Type B pancreatic cell (in vitro differentiated cells): ENCODE data around the gene DGKE. TPM values are rescaled to one million over a fixed set of nuclear protein-coding genes. Genes with fewer than 3 reads are reported as not detected.

Experiments
- DNase-seq: peaks from one replicate; pipeline ENCODE4 v3.0.0; 2021; ENCODE audit warnings: mixed read lengths; ENCODE audit not compliant: unreplicated experiment; ENCODE audit errors: extremely low spot score
- H3K27ac Mint-ChIP-seq: 2 replicates; pipeline ENCODE4 v1.8.0; 2021; ENCODE audit warnings: mild to moderate bottlenecking, mixed read lengths
- H3K27me3 Mint-ChIP-seq: 2 replicates; pipeline ENCODE4 v1.8.0; 2021; ENCODE audit warnings: mixed read lengths
- H3K36me3 Mint-ChIP-seq: 2 replicates; pipeline ENCODE4 v1.8.0; 2021; ENCODE audit warnings: mixed read lengths
- H3K4me1 Mint-ChIP-seq: one replicate; pipeline ENCODE4 v1.8.0; 2021; ENCODE audit warnings: mixed read lengths; ENCODE audit not compliant: unreplicated experiment
- H3K4me3 Mint-ChIP-seq: 2 replicates; pipeline ENCODE4 v1.8.0; 2021; ENCODE audit warnings: mild to moderate bottlenecking, mixed read lengths
- H3K9me3 Mint-ChIP-seq: 2 replicates; pipeline ENCODE4 v1.8.0; 2021; ENCODE audit warnings: mixed read lengths
- CTCF ChIP-seq: fragments of 200-600 bp; sonication (generic); conservative IDR thresholded peaks from 2 replicates; pipeline ENCODE4 v1.5.0; 2021; ENCODE audit warnings: antibody characterized with exemption, mild to moderate bottlenecking
- total RNA-seq: library from RNA; stranded (reverse); gene quantifications from 2 replicates; pipeline ENCODE4 v1.2.1, GENCODE V29; 2021; ENCODE audit warnings: low replicate concordance

DGKE gene
- total RNA-seq, 1 donor from 2014 or later, result 6.9 TPM

GRCh38 chr17:56826611-56827414, 7.1 kb upstream of the DGKE start:
- Mint-ChIP-seq H3K9me3 (no peaks in the 10 kb centered on the region), H3K4me1 (peaks cover 4% of the 10 kb centered on the region), H3K27ac (no peak overlapping the region), H3K4me3 (no peak overlapping the region), H3K36me3 (peaks cover 18% of the 10 kb centered on the region), H3K27me3 (no peaks in the 10 kb centered on the region)
- no peak for DNase-seq
- TF ChIP-seq CTCF, result no peak

- Mint-ChIP-seq H3K4me1 (peaks cover 10% of the 10 kb centered on the region), H3K27ac (no peak overlapping the region), H3K36me3 (peaks cover 29% of the 10 kb centered on the region), H3K4me3 (peak overlapping the region; percentile 1), H3K27me3 (peaks cover 4% of the 10 kb centered on the region), H3K9me3 (no peaks in the 10 kb centered on the region)
- TF ChIP-seq CTCF, result no peak
- DNase-seq, result no peak
Observed at GRCh38 chr17:56830726-56831368, 3.1 kb upstream of the DGKE start.

- no peak for TF ChIP-seq CTCF
- Mint-ChIP-seq H3K27me3 (peaks cover 4% of the 10 kb centered on the region), H3K9me3 (no peaks in the 10 kb centered on the region), H3K27ac (no peak overlapping the region), H3K36me3 (peaks cover 29% of the 10 kb centered on the region), H3K4me1 (peaks cover 13% of the 10 kb centered on the region), H3K4me3 (no peak overlapping the region)
- no peak for DNase-seq
Observed at GRCh38 chr17:56831369-56832095, 2.4 kb upstream of the DGKE start.

- H3K9me3 Mint-ChIP-seq, result no peaks in the 10 kb centered on the region
- peak overlapping the region; percentile 90 for H3K4me3 Mint-ChIP-seq
- DNase-seq, result no peak
- H3K4me1 Mint-ChIP-seq, result peaks cover 18% of the 10 kb centered on the region
- no peak for TF ChIP-seq CTCF
- H3K36me3 Mint-ChIP-seq, result peaks cover 29% of the 10 kb centered on the region
- no peak overlapping the region for H3K27ac Mint-ChIP-seq
- peaks cover 4% of the 10 kb centered on the region for H3K27me3 Mint-ChIP-seq
Observed at GRCh38 chr17:56832446-56832845, 1.5 kb upstream of the DGKE start.

- no peaks in the 10 kb centered on the region for H3K9me3 Mint-ChIP-seq
- peak overlapping the region; percentile 78 for H3K27ac Mint-ChIP-seq
- no peak for DNase-seq
- H3K36me3 Mint-ChIP-seq, result peaks cover 29% of the 10 kb centered on the region
- peaks cover 4% of the 10 kb centered on the region for H3K27me3 Mint-ChIP-seq
- no peak for TF ChIP-seq CTCF
- peak overlapping the region; percentile 90 for H3K4me3 Mint-ChIP-seq
- peaks cover 18% of the 10 kb centered on the region for H3K4me1 Mint-ChIP-seq
Observed at GRCh38 chr17:56833057-56833808, 718 bp upstream of the DGKE start.
